ENCODE results near the gene ABCC3.
A peak's percentile ranks its signal among the peaks of the same experiment; 100 is the strongest.

Gene ABCC3

GRCh38 chr17:50630524-50631194 is 4.0 kb upstream of the ABCC3 start:
- DNase-seq, result no peak

- no peak for DNase-seq
Measured at GRCh38 chr17:50631195-50631907, 3.3 kb upstream of the ABCC3 start.

- DNase-seq, result no peak
Measured at GRCh38 chr17:50631908-50632571, 2.6 kb upstream of the ABCC3 start.

GRCh38 chr17:50632637-50633036 is 2.0 kb upstream of the ABCC3 start:
- DNase-seq, result no peak

GRCh38 chr17:50633683-50634082 is 998 bp upstream of the ABCC3 start:
- DNase-seq, result no peak

- DNase-seq, result no peak
Measured at GRCh38 chr17:50634915-50635731, 442 bp downstream of the ABCC3 start.

- DNase-seq, result no peak
Measured at GRCh38 chr17:50635732-50635981, 976 bp downstream of the ABCC3 start.

GRCh38 chr17:50635982-50636803 is 1.5 kb downstream of the ABCC3 start:
- DNase-seq, result no peak

GRCh38 chr17:50636804-50637195 is 2.1 kb downstream of the ABCC3 start:
- no peak for DNase-seq

- DNase-seq, result no peak
Measured at GRCh38 chr17:50637829-50638605, 3.3 kb downstream of the ABCC3 start.

- no peak for DNase-seq
Measured at GRCh38 chr17:50638606-50638965, 3.9 kb downstream of the ABCC3 start.

GRCh38 chr17:50638966-50639713 is 4.5 kb downstream of the ABCC3 start:
- no peak for DNase-seq

- DNase-seq, result no peak
Measured at GRCh38 chr17:50640686-50641351, 6.1 kb downstream of the ABCC3 start.

GRCh38 chr17:50641357-50641756 is 6.7 kb downstream of the ABCC3 start:
- DNase-seq, result no peak

GRCh38 chr17:50642071-50642721 is 7.5 kb downstream of the ABCC3 start:
- no peak for DNase-seq

GRCh38 chr17:50642722-50643656 is 8.3 kb downstream of the ABCC3 start:
- no peak for DNase-seq

GRCh38 chr17:50645748-50646682 is 11.3 kb downstream of the ABCC3 start:
- DNase-seq, result no peak

- peak; percentile 64 for DNase-seq
Measured at GRCh38 chr17:50647187-50647586, 12.5 kb downstream of the ABCC3 start.
